HepG2 (cell line): Measurements from ENCODE around the gene DNTTIP2. TPM values are rescaled to one million over a fixed set of nuclear protein-coding genes. Genes with fewer than 3 reads are reported as not detected.
"Not testable (repeated sequence)": the region's sequence is repeated elsewhere in the genome, so short reads cannot be mapped to it uniquely, and the experiment has no call there.

Experiments used
- ATAC-seq: fragments of 200-7000 bp; cut with Tn5 transposase; 3 replicates; pipeline ENCODE4 v1.9.1; 2020; ENCODE audit warnings: mild to moderate bottlenecking, moderate library complexity
- BruUV-seq: library from RNA; stranded (reverse); fragments of 400-500 nt; replicated peaks from 2 replicates; lab custom pipeline; 2021; lab: Mats Ljungman, UMichigan
- CTCF ChIA-PET: fragments of 300-600 bp; formaldehyde crosslinking; extraction: SDS; loops from one replicate; lab custom pipeline; 2021; ENCODE audit warnings: low total read pairs, inconsistent platforms, low intra/inter-chr PET ratio; lab: Yijun Ruan, JAX
- POLR2A ChIA-PET: fragments of 350-600 bp; sonication (Branson Sonifier 250); formaldehyde crosslinking; loops from one replicate; lab custom pipeline; 2020; ENCODE audit warnings: antibody characterized with exemption, inconsistent platforms; lab: Yijun Ruan, JAX
- DNase-seq: peaks from one replicate; pipeline ENCODE4 v3.0.0-alpha.2; 2015; ENCODE audit warnings: low spot score
- FAIRE-seq: peaks from 3 replicates; lab custom pipeline; 2011; peaks lifted over from hg19 to GRCh38; lab: Jason Lieb, UNC
- H2AFZ ChIP-seq: one replicate; pipeline ENCODE4 v1.6.1; 2011; ENCODE audit warnings: low read length, inconsistent platforms
- H3K27ac ChIP-seq: fragments of 300-600 bp; 3 replicates; pipeline ENCODE4 v1.8.0; 2011; ENCODE audit warnings: mixed run types, mild to moderate bottlenecking, mixed read lengths, low read length, inconsistent platforms; ENCODE audit not compliant: insufficient read depth; ENCODE audit errors: extremely low read length
- H3K27me3 ChIP-seq, 2 experiments: fragments of 200-600 bp in 1 of 2; 2 replicates in 1 of 2; 3 replicates in 1 of 2; pipeline versions ENCODE4 v1.6.0 to v1.8.0; 2011; ENCODE audit warnings: low read length in 2 of 2, mild to moderate bottlenecking in 2 of 2, moderate library complexity in 2 of 2, inconsistent platforms in 1 of 2; ENCODE audit not compliant: insufficient read depth in 2 of 2, control insufficient read depth in 1 of 2
- H3K36me3 ChIP-seq, 2 experiments: fragments of 200-600 bp in 1 of 2; replicated peaks in 1 of 2; 2 replicates in 1 of 2; 3 replicates in 1 of 2; pipeline versions ENCODE4 v1.5.1 to v1.8.0; 2011; ENCODE audit warnings: low read length in 2 of 2, inconsistent platforms in 1 of 2; ENCODE audit not compliant: insufficient read depth in 2 of 2, control insufficient read depth in 1 of 2
- H3K4me1 ChIP-seq: 2 replicates; pipeline ENCODE4 v1.5.1; 2012; ENCODE audit warnings: low read length, inconsistent platforms; ENCODE audit not compliant: insufficient read depth
- H3K4me2 ChIP-seq: 2 replicates; pipeline ENCODE4 v1.6.0; 2011; ENCODE audit warnings: low read depth, low read length, inconsistent platforms
- H3K4me3 ChIP-seq, 3 experiments: fragments of 200-600 bp in 1 of 3; sonication (generic), shearing (Covaris generic) in 1 of 3; replicated peaks in 1 of 3; 2 replicates each; pipeline ENCODE4 v1.5.1; 2011 to 2016; ENCODE audit warnings: low read length in 3 of 3, inconsistent platforms in 2 of 3, low read depth in 2 of 3, mild to moderate bottlenecking in 2 of 3, control low read depth in 1 of 3, mixed read lengths in 1 of 3; ENCODE audit not compliant: insufficient read depth in 1 of 3
- H3K79me2 ChIP-seq: one replicate; pipeline ENCODE4 v1.6.1; 2011; ENCODE audit warnings: low read length, inconsistent platforms; ENCODE audit not compliant: insufficient read depth
- H3K9ac ChIP-seq: 2 replicates; pipeline ENCODE4 v1.6.0; 2011; ENCODE audit warnings: mild to moderate bottlenecking, low read depth, low read length, inconsistent platforms; ENCODE audit not compliant: insufficient read depth
- H3K9me3 ChIP-seq: 2 replicates; pipeline ENCODE4 v1.5.1; 2012; ENCODE audit warnings: mild to moderate bottlenecking, low read length
- H4K20me1 ChIP-seq: 2 replicates; pipeline ENCODE4 v1.6.0; 2011; ENCODE audit warnings: inconsistent platforms, mild to moderate bottlenecking, low read length, moderate library complexity; ENCODE audit not compliant: insufficient read depth
- EHMT2 ChIP-seq: fragments of 200-600 bp; sonication (generic); IDR thresholded peaks from 2 replicates; pipeline ENCODE4 v1.7.0; 2017; ENCODE audit warnings: antibody characterized with exemption, low read depth, low read length, borderline replicate concordance
- GPBP1L1 ChIP-seq: sonication (generic); formaldehyde crosslinking; IDR thresholded peaks from 2 replicates; pipeline ENCODE4 v1.5.0; 2020; ENCODE audit warnings: mild to moderate bottlenecking, missing genetic modification reagents
- HOXA3 ChIP-seq: sonication (generic); formaldehyde crosslinking; IDR thresholded peaks from 2 replicates; pipeline ENCODE4 v1.5.0; 2020; ENCODE audit warnings: missing genetic modification reagents
- KAT8 ChIP-seq: IDR thresholded peaks from 2 replicates; pipeline ENCODE4 v1.6.1; 2016; ENCODE audit warnings: missing genetic modification reagents, missing compliant biosample characterization
- MTERF4 ChIP-seq: sonication (generic); formaldehyde crosslinking; IDR thresholded peaks from 2 replicates; pipeline ENCODE4 v1.8.0; 2023; ENCODE audit warnings: mild to moderate bottlenecking, missing genetic modification reagents
- PRMT3 ChIP-seq: sonication (generic); formaldehyde crosslinking; IDR thresholded peaks from 2 replicates; pipeline ENCODE4 v1.8.1; 2022; ENCODE audit warnings: low read depth, mild to moderate bottlenecking, moderate library complexity, missing genetic modification reagents, borderline replicate concordance
- ZBTB20 ChIP-seq: sonication (generic); formaldehyde crosslinking; IDR thresholded peaks from 2 replicates; pipeline ENCODE4 v1.8.1; 2023; ENCODE audit warnings: missing genetic modification reagents, low read depth, mild to moderate bottlenecking, borderline replicate concordance
- ZNF878 ChIP-seq: sonication (generic); formaldehyde crosslinking; IDR thresholded peaks from 2 replicates; pipeline ENCODE4 v1.8.1; 2023; ENCODE audit warnings: mild to moderate bottlenecking, missing genetic modification reagents, moderate library complexity
- WGBS: methylation state at CpG from one replicate; pipeline ENCODE4 v1.1.6; 2017; ENCODE audit warnings: low lambda C conversion rate; 5-methylcytosine and 5-hydroxymethylcytosine counted together
- in situ Hi-C: cut with HindIII; loops from 2 replicates; pipeline ENCODE4 v1.10.0; 2017; ENCODE audit warnings: low pct_unique_long_range_greater_than_20kb; ENCODE audit not compliant: extremely low pct_ligation_motif_present
- intact Hi-C: fragments of 100-400 bp; cut with micrococcal nuclease; formaldehyde crosslinking; loops from one replicate; pipeline ENCODE4 v1.10.0; 2022; ENCODE audit not compliant: unreplicated experiment
- polyA plus RNA-seq, 8 experiments: library from polyadenylated mRNA; depleted of rRNA in 3 of 8; stranded (reverse) in 7 of 8; unstranded in 1 of 8; fragments of >200 nt; fragmentation: Illumina TruSeq in 4 of 8; extraction: Trizol in 4 of 8; gene quantifications; 2 replicates each; pipeline versions ENCODE4 v1.2.1 to v1.2.3, GENCODE V29; 2011 to 2016; ENCODE audit warnings: low read depth in 4 of 8, missing spikeins in 1 of 8, mixed read lengths in 1 of 8; ENCODE audit not compliant: insufficient read depth in 1 of 8
- total RNA-seq, 5 experiments: library from RNA; depleted of rRNA; stranded (reverse); fragments of >200 nt; fragmentation: Illumina TruSeq; extraction: Trizol; gene quantifications; 2 replicates each; pipeline ENCODE4 v1.2.3, GENCODE V29; 2016; ENCODE audit warnings: low read depth in 1 of 5
- TF ChIP-seq, protein P1 (sequence below): sonication (generic); formaldehyde crosslinking; IDR thresholded peaks from 2 replicates; pipeline ENCODE4 v1.4.0; 2020; ENCODE audit warnings: low read depth, mild to moderate bottlenecking, missing genetic modification reagents
- TF ChIP-seq, protein P2 (sequence below): IDR thresholded peaks from 2 replicates; pipeline ENCODE4 v1.6.1; 2016; ENCODE audit warnings: missing genetic modification reagents, missing compliant biosample characterization

DNTTIP2 gene
- total and polyA plus RNA-seq, 2 of the 13 experiments (the other 11 are each of a cell fraction or from before 2014, with no cell fraction given): 11.4 to 63.3 TPM

DNA sequence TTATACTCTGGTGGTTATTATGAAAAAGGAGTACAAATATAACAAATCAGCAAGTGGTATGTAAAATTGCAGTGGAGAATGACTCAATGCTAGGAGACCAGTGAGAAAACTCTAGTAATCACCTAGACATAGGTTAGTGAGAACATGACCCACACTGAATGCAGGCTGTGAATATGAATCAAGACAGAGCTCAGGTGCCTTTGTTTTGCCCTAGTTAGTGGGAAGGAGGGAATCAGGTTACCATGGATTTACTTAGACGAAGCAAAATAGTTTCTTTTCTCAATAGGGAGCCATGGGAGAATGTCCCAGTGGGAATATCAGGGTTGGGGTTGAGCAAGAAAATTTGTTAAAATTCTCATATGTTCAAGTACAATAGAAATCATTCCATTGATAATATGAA, 40.8 kb upstream of the DNTTIP2 start (continued):
- TF ChIP-seq KAT8 (CRISPR knock-in tag) (no peak), ZBTB20 (CRISPR knock-in tag) (no peak), HOXA3 (CRISPR knock-in tag) (no peak)

- no peak overlapping the region for H3K9ac ChIP-seq
- FAIRE-seq (no peak), DNase-seq (no peak), ATAC-seq (no peak)
- 84% methylated on average over 10 of the region's 10 CpGs for WGBS
- peaks cover 12% of the 10 kb centered on the region for H3K4me1 ChIP-seq
- CTCF ChIA-PET: no interaction called here
- TF ChIP-seq, protein P1, sequence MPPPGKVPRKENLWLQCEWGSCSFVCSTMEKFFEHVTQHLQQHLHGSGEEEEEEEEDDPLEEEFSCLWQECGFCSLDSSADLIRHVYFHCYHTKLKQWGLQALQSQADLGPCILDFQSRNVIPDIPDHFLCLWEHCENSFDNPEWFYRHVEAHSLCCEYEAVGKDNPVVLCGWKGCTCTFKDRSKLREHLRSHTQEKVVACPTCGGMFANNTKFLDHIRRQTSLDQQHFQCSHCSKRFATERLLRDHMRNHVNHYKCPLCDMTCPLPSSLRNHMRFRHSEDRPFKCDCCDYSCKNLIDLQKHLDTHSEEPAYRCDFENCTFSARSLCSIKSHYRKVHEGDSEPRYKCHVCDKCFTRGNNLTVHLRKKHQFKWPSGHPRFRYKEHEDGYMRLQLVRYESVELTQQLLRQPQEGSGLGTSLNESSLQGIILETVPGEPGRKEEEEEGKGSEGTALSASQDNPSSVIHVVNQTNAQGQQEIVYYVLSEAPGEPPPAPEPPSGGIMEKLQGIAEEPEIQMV (CRISPR knock-in tag): no peak
- no peak for TF ChIP-seq MTERF4 (CRISPR knock-in tag)
- TF ChIP-seq GPBP1L1 (CRISPR knock-in tag): no peak
- TF ChIP-seq ZNF878 (CRISPR knock-in tag): no peak
- TF ChIP-seq EHMT2: no peak
- TF ChIP-seq PRMT3 (CRISPR knock-in tag): no peak
- TF ChIP-seq, protein P2, sequence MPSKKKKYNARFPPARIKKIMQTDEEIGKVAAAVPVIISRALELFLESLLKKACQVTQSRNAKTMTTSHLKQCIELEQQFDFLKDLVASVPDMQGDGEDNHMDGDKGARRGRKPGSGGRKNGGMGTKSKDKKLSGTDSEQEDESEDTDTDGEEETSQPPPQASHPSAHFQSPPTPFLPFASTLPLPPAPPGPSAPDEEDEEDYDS: no peak
- H3K36me3 ChIP-seq: no peaks in the 10 kb centered on the region
- H3K4me2 ChIP-seq: no peak overlapping the region
- BruUV-seq: no TSS peak
- POLR2A ChIA-PET: no interaction called here
- H3K27ac ChIP-seq: no peak overlapping the region
- H3K27me3 ChIP-seq: no peaks in the 10 kb centered on the region; a peak in 1 of 5 replicates
- H2AFZ ChIP-seq: no peak overlapping the region
- no peaks in the 10 kb centered on the region for H3K9me3 ChIP-seq
- no peaks in the 10 kb centered on the region for H4K20me1 ChIP-seq
- H3K79me2 ChIP-seq: no peaks in the 10 kb centered on the region
- no peak overlapping the region for H3K4me3 ChIP-seq
- intact Hi-C loops (no loop called here), in situ Hi-C loops (no loop called here)
Observed at GRCh38 chr1:93917302-93917701, 38.3 kb upstream of the DNTTIP2 start.

GRCh38 chr1:93910880-93911279, 31.9 kb upstream of the DNTTIP2 start:
- intact Hi-C loops, H3K9ac ChIP-seq, DNase-seq, H3K9me3 ChIP-seq, ATAC-seq, H3K27me3 ChIP-seq, FAIRE-seq, BruUV-seq, in situ Hi-C loops, H2AFZ ChIP-seq, H3K4me2 ChIP-seq, H3K27ac ChIP-seq, H3K36me3 ChIP-seq, H3K4me3 ChIP-seq: not testable (repeated sequence)
- H3K79me2 ChIP-seq: peaks cover 30% of the 10 kb centered on the region
- H4K20me1 ChIP-seq: peaks cover 10% of the 10 kb centered on the region; the same call in 1 of the 2 replicates
- WGBS: 96% methylated on average over 3 of the region's 3 CpGs
- CTCF ChIA-PET: interaction anchor here (2.1 kb wide), 1 partner anchor 70 kb away, joined by 17 read pairs; no protein-coding TSS in a partner anchor
- H3K4me1 ChIP-seq: peaks cover 38% of the 10 kb centered on the region
- POLR2A ChIA-PET: interaction anchor here (2.4 kb wide), 1 partner anchor 69 kb away, joined by 17 read pairs; no protein-coding TSS in a partner anchor
